Endodermal cell (in vitro differentiated cells): ENCODE measurements around the gene SOST. TPM values are rescaled to one million over a fixed set of nuclear protein-coding genes. Genes with fewer than 3 reads are reported as not detected.

Source experiments
- DNase-seq: peaks from one replicate; pipeline ENCODE4 v3.0.0-alpha.2; 2017
- H3K27ac ChIP-seq: 2 replicates; pipeline ENCODE4 v1.5.1; 2013; ENCODE audit warnings: mild to moderate bottlenecking, low read depth, low read length, moderate library complexity
- H3K27me3 ChIP-seq: 2 replicates; pipeline ENCODE4 v1.6.1; 2013; ENCODE audit warnings: mild to moderate bottlenecking, low read length, moderate library complexity; ENCODE audit not compliant: insufficient read depth, control insufficient read depth, poor library complexity, severe bottlenecking
- H3K36me3 ChIP-seq: 2 replicates; pipeline ENCODE4 v1.7.0; 2013; ENCODE audit warnings: mild to moderate bottlenecking, low read length, moderate library complexity; ENCODE audit not compliant: control insufficient read depth, insufficient read depth
- H3K4me1 ChIP-seq: one replicate; pipeline ENCODE4 v1.7.0; 2013; ENCODE audit warnings: low read length; ENCODE audit not compliant: control insufficient read depth, insufficient read depth
- H3K4me3 ChIP-seq: 2 replicates; pipeline ENCODE4 v1.5.1; 2013; ENCODE audit warnings: mild to moderate bottlenecking, low read length, moderate library complexity
- H3K9ac ChIP-seq: 2 replicates; pipeline ENCODE4 v1.6.1; 2013; ENCODE audit warnings: mild to moderate bottlenecking, low read length, moderate library complexity; ENCODE audit not compliant: poor library complexity, severe bottlenecking; ENCODE audit errors: extremely low read depth
- H3K9me3 ChIP-seq: 2 replicates; pipeline ENCODE4 v1.6.1; 2013; ENCODE audit warnings: mild to moderate bottlenecking, low read length, moderate library complexity; ENCODE audit not compliant: control insufficient read depth
- H3K27ac Mint-ChIP-seq: 2 replicates; pipeline ENCODE4 v1.8.0; 2020; ENCODE audit warnings: mixed read lengths
- H3K27me3 Mint-ChIP-seq: 2 replicates; pipeline ENCODE4 v1.8.0; 2021; ENCODE audit warnings: mild to moderate bottlenecking, mixed read lengths; ENCODE audit not compliant: insufficient read depth
- H3K36me3 Mint-ChIP-seq: 2 replicates; pipeline ENCODE4 v1.8.0; 2020; ENCODE audit warnings: low read depth, mixed read lengths
- H3K4me1 Mint-ChIP-seq: 2 replicates; pipeline ENCODE4 v1.8.0; 2020; ENCODE audit warnings: mixed read lengths
- H3K4me3 Mint-ChIP-seq: 2 replicates; pipeline ENCODE4 v1.8.0; 2020; ENCODE audit warnings: mild to moderate bottlenecking, moderate library complexity, mixed read lengths
- H3K9me3 Mint-ChIP-seq: 2 replicates; pipeline ENCODE4 v1.8.0; 2020; ENCODE audit warnings: mild to moderate bottlenecking, mixed read lengths
- CTCF ChIP-seq: fragments of 200-600 bp; sonication (generic); conservative IDR thresholded peaks from 2 replicates; pipeline ENCODE4 v1.5.0; 2021; ENCODE audit warnings: antibody characterized with exemption, mild to moderate bottlenecking
- WGBS, 2 experiments: methylation state at CpG; one replicate each; pipeline versions ENCODE4 v1.1.5 to v1.1.7; 2013; ENCODE audit warnings: missing lambda C conversion rate in 2 of 2, mixed read lengths in 1 of 2; ENCODE audit not compliant: insufficient coverage in 1 of 2, insufficient read length in 1 of 2; 5-methylcytosine and 5-hydroxymethylcytosine counted together
- total RNA-seq, 2 donors: library from RNA; stranded (reverse); fragmentation: NEBNext Ultra II Directional in 1 of 2; extraction: Animal tissue kit (Norgen Biotek cat#: 25700) in 1 of 2; gene quantifications; 2 replicates in 1 of 2; 3 replicates in 1 of 2; pipeline ENCODE4 v1.2.1, GENCODE V29; 2021

The SOST gene
- total RNA-seq, 2 donors from 2014 or later, result not detected

DNA sequence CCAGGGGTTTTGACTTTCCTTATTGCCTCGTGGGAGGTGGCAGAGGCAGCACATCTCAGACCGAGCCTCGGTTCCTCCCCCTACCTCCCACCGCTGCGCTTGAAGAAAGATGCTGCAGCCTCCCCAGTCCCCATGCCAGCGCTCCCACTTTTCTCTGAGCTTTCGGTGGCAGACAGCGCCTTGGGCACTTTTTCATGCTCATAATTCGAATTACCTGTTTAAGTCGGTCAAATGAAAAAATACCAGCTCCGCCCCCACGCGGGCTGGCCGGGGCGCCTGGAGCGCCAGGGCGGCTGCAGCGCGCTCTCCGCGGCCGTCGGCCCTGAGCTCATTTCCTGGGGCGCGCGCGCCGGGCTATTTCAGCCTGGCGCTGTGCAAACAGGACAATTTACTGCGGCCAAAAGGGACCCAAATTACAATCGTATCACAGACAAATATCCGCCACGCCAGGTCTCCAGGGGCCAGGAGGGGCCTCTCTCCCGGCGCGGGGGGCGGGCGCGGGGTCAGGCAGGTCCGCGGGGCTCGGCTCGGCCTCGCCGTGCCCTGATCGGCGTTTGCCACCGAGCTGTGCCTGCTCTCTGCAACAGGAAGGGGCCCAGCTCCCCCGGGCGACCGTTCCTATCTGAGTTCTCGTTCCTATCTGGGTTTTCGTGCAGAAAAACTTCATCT, 45.0 kb downstream of the SOST start:
- peak overlapping the region; percentile 46 for H3K4me3 Mint-ChIP-seq
- no peaks in the 10 kb centered on the region for H3K36me3 ChIP-seq
- H3K27ac ChIP-seq, result no peak overlapping the region
- peaks cover 66% of the 10 kb centered on the region for H3K27me3 Mint-ChIP-seq
- peak overlapping the region; percentile 25 for H3K9ac ChIP-seq
- no peaks in the 10 kb centered on the region for H3K9me3 Mint-ChIP-seq
- no peak overlapping the region for H3K27ac Mint-ChIP-seq
- 3 to 5% methylated on average over 27 to 53 of the region's 53 CpGs for WGBS, 2 experiments
- peaks cover 45% of the 10 kb centered on the region for H3K27me3 ChIP-seq
- DNase-seq, result peak; percentile 82
- TF ChIP-seq CTCF, result no peak
- peaks cover 14% of the 10 kb centered on the region for H3K4me1 Mint-ChIP-seq
- peak overlapping the region; percentile 80 for H3K4me3 ChIP-seq
- no peaks in the 10 kb centered on the region for H3K4me1 ChIP-seq
- no peaks in the 10 kb centered on the region for H3K9me3 ChIP-seq
- H3K36me3 Mint-ChIP-seq, result no peaks in the 10 kb centered on the region

DNA sequence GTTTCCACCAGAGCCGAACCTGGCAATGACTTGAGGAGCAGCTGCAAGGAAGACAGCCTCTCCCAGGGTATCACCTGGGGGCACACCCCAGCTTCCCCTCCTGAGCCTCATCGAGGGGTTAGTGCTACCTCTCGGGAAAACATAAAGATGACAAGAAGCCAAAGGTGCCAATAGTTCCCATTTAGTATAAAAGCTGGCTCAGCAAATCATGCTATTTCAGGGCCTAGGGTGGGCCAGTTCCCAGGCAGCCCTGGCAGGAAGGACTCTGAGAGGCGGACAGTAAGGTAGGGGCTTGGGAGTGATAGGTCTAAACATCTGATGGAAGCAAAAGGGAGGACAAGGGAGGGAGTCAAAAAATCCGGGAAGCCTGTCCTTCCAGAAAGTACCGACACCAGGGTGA, 46.2 kb downstream of the SOST start:
- 87 to 100% methylated on average over 4 to 6 of the region's 6 CpGs for WGBS, 2 experiments
- TF ChIP-seq CTCF, result no peak

GRCh38 chr17:43710101-43710500, 48.5 kb downstream of the SOST start:
- Mint-ChIP-seq H3K4me1 (peaks cover 6% of the 10 kb centered on the region), H3K27me3 (peaks cover 45% of the 10 kb centered on the region)
- WGBS, 2 experiments, result 88 to 100% methylated on average over 4 to 6 of the region's 6 CpGs

More for the DNA sequence above, 46.2 kb downstream of the SOST start:
- peaks cover 6% of the 10 kb centered on the region for H3K4me1 Mint-ChIP-seq
- H3K36me3 Mint-ChIP-seq, result no peaks in the 10 kb centered on the region
- no peak for DNase-seq
- Histone ChIP-seq H3K9ac (no peak overlapping the region), H3K36me3 (no peaks in the 10 kb centered on the region), H3K27me3 (peaks cover 45% of the 10 kb centered on the region), H3K27ac (no peak overlapping the region), H3K9me3 (no peaks in the 10 kb centered on the region), H3K4me3 (no peak overlapping the region), H3K4me1 (no peaks in the 10 kb centered on the region)
- H3K27ac Mint-ChIP-seq, result no peak overlapping the region
- no peak overlapping the region for H3K4me3 Mint-ChIP-seq
- peaks cover 64% of the 10 kb centered on the region for H3K27me3 Mint-ChIP-seq
- no peaks in the 10 kb centered on the region for H3K9me3 Mint-ChIP-seq

More at GRCh38 chr17:43710101-43710500, 48.5 kb downstream of the SOST start:
- no peak overlapping the region for H3K27ac Mint-ChIP-seq
- Histone ChIP-seq H3K36me3 (no peaks in the 10 kb centered on the region), H3K27ac (no peak overlapping the region), H3K27me3 (peaks cover 37% of the 10 kb centered on the region), H3K9ac (no peak overlapping the region), H3K4me1 (no peaks in the 10 kb centered on the region), H3K4me3 (no peak overlapping the region), H3K9me3 (no peaks in the 10 kb centered on the region)
- no peaks in the 10 kb centered on the region for H3K36me3 Mint-ChIP-seq
- no peak for TF ChIP-seq CTCF
- no peak for DNase-seq
- no peaks in the 10 kb centered on the region for H3K9me3 Mint-ChIP-seq
- H3K4me3 Mint-ChIP-seq, result no peak overlapping the region
